ENCODE data around the gene CASP9. TPM values are rescaled to one million over a fixed set of nuclear protein-coding genes. Genes with fewer than 3 reads are reported as not detected.
"Not testable (repeated sequence)": the region's sequence is repeated elsewhere in the genome, so short reads cannot be mapped to it uniquely, and the experiment has no call there.

Gene CASP9
- total and polyA plus RNA-seq, 2 donors (not counting 1 experiment from before 2014, with no cell fraction given): 5.6 to 6.4 TPM

- no peak overlapping the region for H3K27ac ChIP-seq (ENCODE audit: insufficient read depth, low read length)
- no peaks in the 10 kb centered on the region for H3K36me3 ChIP-seq (ENCODE audit: control insufficient read depth, insufficient read depth, low read length)
- no peaks in the 10 kb centered on the region for H4K20me1 ChIP-seq (ENCODE audit: control insufficient read depth, extremely low read depth, insufficient read depth, low read length)
- no peak overlapping the region for H2AFZ ChIP-seq (ENCODE audit: low read length)
- no peaks in the 10 kb centered on the region for H3K27me3 ChIP-seq (ENCODE audit: control insufficient read depth, insufficient read depth, low read length)
- H3K4me3 ChIP-seq (replicated peaks in 1 of 4; ENCODE audit: control extremely low read depth in 1 of 4, insufficient read depth in 1 of 4, low read depth in 3 of 4, low read length in 4 of 4): no peak overlapping the region
- no peaks in the 10 kb centered on the region for H3K79me2 ChIP-seq (ENCODE audit: control insufficient read depth, insufficient read depth, low read length)
- H3K4me2 ChIP-seq (ENCODE audit: extremely low read depth, insufficient read depth, low read length): no peak overlapping the region
- TF ChIP-seq EZH2 (IDR thresholded peaks at IDR 0.05; ENCODE audit: low read length, missing control alignments): no peak
- TF ChIP-seq CTCF (conservative IDR thresholded peaks at IDR 0.05 in 1 of 2, IDR thresholded peaks at IDR 0.05 in 1 of 2; ENCODE audit: low read depth in 1 of 2, low read length in 2 of 2): no peak
- H3K9ac ChIP-seq (ENCODE audit: insufficient read depth, low read length): no peak overlapping the region
- H3K9me3 ChIP-seq (ENCODE audit: control insufficient read depth, insufficient read depth, low read depth, low read length): no peaks in the 10 kb centered on the region
- H3K4me1 ChIP-seq (ENCODE audit: control insufficient read depth, extremely low read depth, insufficient read depth, low read length): peaks cover 4% of the 10 kb centered on the region
- no peak for DNase-seq (ENCODE audit: low read depth in 2 of 2)
These were observed 58.3 kb downstream of the CASP9 start for GRCh38 chr1:15465674-15466073.

- not testable (repeated sequence) for H3K9ac ChIP-seq (ENCODE audit: insufficient read depth, low read length); H3K36me3 ChIP-seq (ENCODE audit: control insufficient read depth, insufficient read depth, low read length); H3K4me3 ChIP-seq (replicated peaks in 1 of 4; ENCODE audit: control extremely low read depth in 1 of 4, insufficient read depth in 1 of 4, low read depth in 3 of 4, low read length in 4 of 4); H3K4me1 ChIP-seq (ENCODE audit: control insufficient read depth, extremely low read depth, insufficient read depth, low read length); DNase-seq (ENCODE audit: low read depth in 2 of 2); H3K9me3 ChIP-seq (ENCODE audit: control insufficient read depth, insufficient read depth, low read depth, low read length); H3K79me2 ChIP-seq (ENCODE audit: control insufficient read depth, insufficient read depth, low read length); H2AFZ ChIP-seq (ENCODE audit: low read length); H4K20me1 ChIP-seq (ENCODE audit: control insufficient read depth, extremely low read depth, insufficient read depth, low read length); H3K27me3 ChIP-seq (ENCODE audit: control insufficient read depth, insufficient read depth, low read length)
- peak overlapping the region; percentile 5 for H3K4me2 ChIP-seq (ENCODE audit: extremely low read depth, insufficient read depth, low read length)
- H3K27ac ChIP-seq (ENCODE audit: insufficient read depth, low read length): peak overlapping the region; percentile 20
These were observed 60.1 kb downstream of the CASP9 start for GRCh38 chr1:15463926-15464322.

GRCh38 chr1:15463064-15463800 lies 60.8 kb downstream of the CASP9 start:
- not testable (repeated sequence) for H3K36me3 ChIP-seq (ENCODE audit: control insufficient read depth, insufficient read depth, low read length); H3K4me3 ChIP-seq (replicated peaks in 1 of 4; ENCODE audit: control extremely low read depth in 1 of 4, insufficient read depth in 1 of 4, low read depth in 3 of 4, low read length in 4 of 4); H4K20me1 ChIP-seq (ENCODE audit: control insufficient read depth, extremely low read depth, insufficient read depth, low read length); H3K79me2 ChIP-seq (ENCODE audit: control insufficient read depth, insufficient read depth, low read length); H2AFZ ChIP-seq (ENCODE audit: low read length); H3K4me2 ChIP-seq (ENCODE audit: extremely low read depth, insufficient read depth, low read length); H3K27ac ChIP-seq (ENCODE audit: insufficient read depth, low read length); H3K9me3 ChIP-seq (ENCODE audit: control insufficient read depth, insufficient read depth, low read depth, low read length); H3K9ac ChIP-seq (ENCODE audit: insufficient read depth, low read length); H3K4me1 ChIP-seq (ENCODE audit: control insufficient read depth, extremely low read depth, insufficient read depth, low read length); DNase-seq (ENCODE audit: low read depth in 2 of 2); H3K27me3 ChIP-seq (ENCODE audit: control insufficient read depth, insufficient read depth, low read length)

- H3K79me2 ChIP-seq (ENCODE audit: control insufficient read depth, insufficient read depth, low read length): no peaks in the 10 kb centered on the region
- no peaks in the 10 kb centered on the region for H3K36me3 ChIP-seq (ENCODE audit: control insufficient read depth, insufficient read depth, low read length)
- no peak overlapping the region for H2AFZ ChIP-seq (ENCODE audit: low read length)
- no peaks in the 10 kb centered on the region for H4K20me1 ChIP-seq (ENCODE audit: control insufficient read depth, extremely low read depth, insufficient read depth, low read length)
- no peak overlapping the region for H3K27ac ChIP-seq (ENCODE audit: insufficient read depth, low read length)
- H3K4me3 ChIP-seq (replicated peaks in 1 of 4; ENCODE audit: control extremely low read depth in 1 of 4, insufficient read depth in 1 of 4, low read depth in 3 of 4, low read length in 4 of 4): no peak overlapping the region
- no peaks in the 10 kb centered on the region for H3K27me3 ChIP-seq (ENCODE audit: control insufficient read depth, insufficient read depth, low read length)
- no peaks in the 10 kb centered on the region for H3K9me3 ChIP-seq (ENCODE audit: control insufficient read depth, insufficient read depth, low read depth, low read length)
- peak in 1 of 2 donors; percentile 26 for DNase-seq (ENCODE audit: low read depth in 2 of 2)
- no peak overlapping the region for H3K9ac ChIP-seq (ENCODE audit: insufficient read depth, low read length)
- peaks cover 8% of the 10 kb centered on the region for H3K4me1 ChIP-seq (ENCODE audit: control insufficient read depth, extremely low read depth, insufficient read depth, low read length)
- no peak for TF ChIP-seq EZH2 (IDR thresholded peaks at IDR 0.05; ENCODE audit: low read length, missing control alignments)
- TF ChIP-seq CTCF (conservative IDR thresholded peaks at IDR 0.05 in 1 of 2, IDR thresholded peaks at IDR 0.05 in 1 of 2; ENCODE audit: low read depth in 1 of 2, low read length in 2 of 2): no peak
- no peak overlapping the region for H3K4me2 ChIP-seq (ENCODE audit: extremely low read depth, insufficient read depth, low read length)
These were observed 63.3 kb downstream of the CASP9 start for GRCh38 chr1:15460708-15461095.
